Muscle of leg (tissue), 11 donors: ENCODE data around the gene RXFP2. TPM values are rescaled to one million over a fixed set of nuclear protein-coding genes. Genes with fewer than 3 reads are reported as not detected.

Experiments
- DNase-seq: peaks from one replicate; pipeline ENCODE4 v3.0.0; 2013
- H3K27ac ChIP-seq: one replicate; pipeline ENCODE4 v1.5.1; 2013; ENCODE audit warnings: mild to moderate bottlenecking, low read length, control low read depth
- H3K27me3 ChIP-seq: one replicate; pipeline ENCODE4 v1.6.1; 2013; ENCODE audit warnings: low read length; ENCODE audit not compliant: control insufficient read depth, insufficient read depth
- H3K36me3 ChIP-seq: one replicate; pipeline ENCODE4 v1.6.1; 2013; ENCODE audit warnings: low read length; ENCODE audit not compliant: control insufficient read depth, insufficient read depth
- H3K4me1 ChIP-seq: one replicate; pipeline ENCODE4 v1.6.1; 2013; ENCODE audit warnings: low read length; ENCODE audit not compliant: control insufficient read depth, insufficient read depth
- H3K4me3 ChIP-seq: one replicate; pipeline ENCODE4 v1.5.1; 2013; ENCODE audit warnings: low read length, control low read depth
- H3K9me3 ChIP-seq: replicated peaks from 2 replicates; pipeline ENCODE4 v1.6.1; 2013; ENCODE audit warnings: low read depth, low read length; ENCODE audit not compliant: control insufficient read depth
- WGBS: methylation state at CpG from one replicate; pipeline ENCODE4 v1.1.5; 2013; ENCODE audit warnings: missing lambda C conversion rate; ENCODE audit not compliant: insufficient coverage; 5-methylcytosine and 5-hydroxymethylcytosine counted together
- polyA plus RNA-seq, 8 donors: library from polyadenylated mRNA; unstranded; fragments of 120-200 nt; gene quantifications; one replicate each; pipeline versions ENCODE4 v1.2.1 to v1.2.3, GENCODE V29; 2013; ENCODE audit warnings: inconsistent platforms in 1 of 8, low replicate concordance in 1 of 8; ENCODE audit not compliant: insufficient read length in 8 of 8, insufficient read depth in 1 of 8
- total RNA-seq: library from RNA; stranded (reverse); fragments of 120-200 nt; gene quantifications from one replicate; pipeline ENCODE4 v1.2.4, GENCODE V29; 2013

RXFP2 gene
- total and polyA plus RNA-seq, 9 donors = 0.04 to 0.17 TPM; not detected in 7

DNA sequence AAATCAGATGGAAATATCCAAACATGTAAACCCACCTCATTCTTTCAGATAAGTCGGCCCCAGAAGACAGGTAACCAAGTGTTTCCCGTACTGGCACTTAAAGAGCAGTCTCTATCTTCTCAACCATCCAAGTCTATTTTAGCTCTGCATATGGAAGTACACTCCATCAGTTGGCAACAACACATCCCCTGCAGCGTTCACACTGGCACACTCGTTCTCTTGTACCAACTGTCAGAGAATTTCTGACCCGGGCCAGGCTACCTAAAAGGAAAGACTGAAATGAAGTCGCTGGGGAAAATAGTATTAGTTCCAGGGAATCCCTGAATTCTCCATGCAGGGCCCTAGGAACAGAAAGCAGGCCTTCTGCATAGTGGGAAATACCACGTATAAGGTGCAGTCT lies 109.3 kb downstream of the RXFP2 start:
- WGBS = 84% methylated on average over 2 of the region's 7 CpGs
- peaks cover 14% of the 10 kb centered on the region for H3K4me1 ChIP-seq
- no peak overlapping the region for H3K4me3 ChIP-seq
- no peak overlapping the region for H3K27ac ChIP-seq
- H3K9me3 ChIP-seq = no peaks in the 10 kb centered on the region
- no peaks in the 10 kb centered on the region for H3K36me3 ChIP-seq
- no peak for DNase-seq
- peaks cover 15% of the 10 kb centered on the region for H3K27me3 ChIP-seq

DNA sequence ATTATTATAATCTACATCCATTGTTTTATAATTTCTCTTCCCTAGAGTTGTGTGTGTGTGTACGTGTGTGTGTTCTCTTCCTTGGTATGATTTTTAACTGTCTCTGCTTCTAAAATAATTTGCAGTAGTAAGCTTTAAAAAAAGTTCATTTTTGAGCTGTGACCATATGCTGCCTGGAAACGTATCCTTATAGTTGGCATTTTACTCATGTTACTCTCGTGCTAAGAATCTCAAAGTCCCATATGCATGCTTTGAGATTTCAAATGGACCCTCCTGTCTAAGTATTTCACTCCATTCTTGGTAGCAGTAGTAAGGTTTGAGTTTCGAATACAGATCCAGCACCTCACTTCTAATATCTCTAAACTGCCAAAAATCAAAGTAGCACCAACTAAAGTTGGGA lies 109.9 kb downstream of the RXFP2 start:
- Histone ChIP-seq H3K27me3 (peaks cover 15% of the 10 kb centered on the region), H3K9me3 (no peaks in the 10 kb centered on the region), H3K4me3 (no peak overlapping the region)

DNA sequence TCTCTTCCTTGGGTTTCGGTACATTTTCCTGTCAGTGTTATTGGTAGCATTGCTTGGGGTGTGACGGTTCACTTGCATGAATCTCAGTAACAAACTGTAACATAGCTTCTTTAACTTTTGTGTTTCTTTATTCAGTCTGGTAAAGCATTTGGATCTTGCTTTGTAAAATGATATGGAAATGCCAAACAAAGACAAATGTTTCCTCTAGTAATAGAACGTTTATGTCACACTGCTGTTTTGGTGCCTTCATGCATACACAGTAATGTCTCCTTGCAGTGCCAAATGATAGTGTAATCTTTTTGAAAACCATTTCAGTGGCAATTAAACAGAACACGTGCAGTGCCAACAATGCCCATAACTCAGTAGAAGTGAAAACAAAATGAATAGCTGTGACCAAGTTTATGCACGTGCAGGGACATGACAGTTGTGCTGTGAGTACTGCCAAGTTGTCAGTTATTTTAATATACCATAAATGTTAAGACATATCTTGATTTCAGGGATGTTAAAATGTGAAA lies 110.8 kb downstream of the RXFP2 start:
- H3K27me3 ChIP-seq = peaks cover 15% of the 10 kb centered on the region
- H3K4me1 ChIP-seq = peaks cover 14% of the 10 kb centered on the region
- H3K27ac ChIP-seq = no peak overlapping the region
- H3K4me3 ChIP-seq = no peak overlapping the region
- DNase-seq = peak; percentile 36
- H3K36me3 ChIP-seq = no peaks in the 10 kb centered on the region
- no CpG with 5 or more reads among the region's 5 CpGs for WGBS
- no peaks in the 10 kb centered on the region for H3K9me3 ChIP-seq

More for the DNA sequence above, 109.9 kb downstream of the RXFP2 start:
- H3K36me3 ChIP-seq = no peaks in the 10 kb centered on the region
- DNase-seq = no peak
- no CpG with 5 or more reads among the region's 4 CpGs for WGBS
- H3K4me1 ChIP-seq = peaks cover 14% of the 10 kb centered on the region
- no peak overlapping the region for H3K27ac ChIP-seq

- H3K9me3 ChIP-seq = no peaks in the 10 kb centered on the region
- no peak overlapping the region for H3K27ac ChIP-seq
- no peak overlapping the region for H3K4me3 ChIP-seq
- no peaks in the 10 kb centered on the region for H3K36me3 ChIP-seq
- peaks cover 11% of the 10 kb centered on the region for H3K27me3 ChIP-seq
- DNase-seq = no peak
- 93% methylated on average over 4 of the region's 6 CpGs for WGBS
- H3K4me1 ChIP-seq = peaks cover 12% of the 10 kb centered on the region
Measured at GRCh38 chr13:31851216-31851615, 111.9 kb downstream of the RXFP2 start.
